Glomerular endothelial cell (primary cell): ENCODE data around the gene DSTN. TPM values are rescaled to one million over a fixed set of nuclear protein-coding genes. Genes with fewer than 3 reads are reported as not detected.

Experiments
- DNase-seq: peaks from one replicate; pipeline ENCODE4 v3.0.0-alpha.2; 2011; ENCODE audit warnings: low read depth, low spot score; ENCODE audit errors: extremely low read depth
- total RNA-seq: library from RNA; depleted of rRNA; stranded (reverse); fragments of >200 nt; gene quantifications from 2 replicates; pipeline ENCODE4 v1.2.3, GENCODE V29; 2015

The DSTN gene
- total RNA-seq, 1 donor from 2014 or later = 286 TPM

GRCh38 chr20:17579369-17580039 lies 9.6 kb downstream of the DSTN start:
- no peak for DNase-seq

GRCh38 chr20:17580895-17581294 lies 11.0 kb downstream of the DSTN start:
- no peak for DNase-seq

DNA sequence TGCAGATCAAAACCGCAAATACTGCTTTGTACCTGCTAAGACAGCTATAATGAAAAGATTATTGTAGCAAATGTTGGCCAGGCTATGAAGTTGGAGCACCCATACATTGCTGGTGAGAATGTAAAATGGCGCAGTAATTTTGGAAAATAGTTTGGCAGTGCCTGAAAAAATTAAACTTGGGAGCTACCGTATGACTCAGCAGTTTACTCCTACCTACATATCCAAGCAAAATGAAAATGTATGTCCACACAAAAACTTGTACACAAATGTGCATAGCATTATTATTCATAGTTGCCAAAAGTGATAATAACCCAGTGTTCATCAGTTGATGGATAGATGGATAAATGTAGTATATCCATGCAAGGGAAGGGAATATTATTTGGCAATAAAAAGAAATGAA lies 13.3 kb downstream of the DSTN start:
- no peak for DNase-seq

DNA sequence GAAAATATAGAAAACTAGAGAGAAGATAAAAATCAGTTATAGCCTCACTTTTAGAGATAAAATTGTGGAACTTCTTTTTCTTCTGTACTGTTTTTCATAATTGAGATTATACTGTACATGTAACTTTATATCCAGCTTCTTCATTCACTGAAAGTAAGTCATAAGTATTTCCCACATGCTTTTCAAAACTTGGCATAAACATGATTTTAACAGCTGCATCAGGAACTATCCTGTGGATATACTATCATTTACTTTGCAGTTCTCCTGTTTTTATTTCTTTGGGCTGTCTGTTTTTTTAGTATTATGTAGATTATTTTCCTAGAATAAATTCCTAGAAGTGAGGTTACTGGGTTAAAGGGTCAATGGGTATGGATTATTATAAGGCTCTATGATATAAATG lies 14.8 kb downstream of the DSTN start:
- DNase-seq = no peak

GRCh38 chr20:17586250-17586649 lies 16.4 kb downstream of the DSTN start:
- no peak for DNase-seq

GRCh38 chr20:17587148-17587547 lies 17.3 kb downstream of the DSTN start:
- no peak for DNase-seq

DNA sequence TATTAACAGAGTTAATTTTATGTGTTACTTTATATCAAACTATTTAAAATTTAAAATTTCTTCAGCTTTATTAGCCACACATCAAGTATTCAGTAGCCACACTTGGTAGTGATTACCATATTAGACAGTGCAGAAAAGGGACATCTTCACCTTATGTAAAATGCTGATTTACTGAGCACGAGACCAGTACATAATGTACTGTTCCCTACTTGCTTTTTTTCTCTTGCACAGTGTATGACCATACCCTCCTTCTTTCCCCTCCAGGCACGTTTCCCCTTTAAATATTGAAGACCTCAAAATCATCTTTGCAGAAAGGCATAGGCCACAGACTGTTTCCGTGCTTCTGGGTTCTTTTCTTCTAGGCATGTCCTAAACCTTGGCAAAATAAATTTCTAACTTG lies 17.9 kb downstream of the DSTN start:
- no peak for DNase-seq

- no peak for DNase-seq
These were observed 19.4 kb downstream of the DSTN start for GRCh38 chr20:17589161-17589834.

- no peak for DNase-seq
These were observed 20.4 kb downstream of the DSTN start for GRCh38 chr20:17590245-17590644.

DNA sequence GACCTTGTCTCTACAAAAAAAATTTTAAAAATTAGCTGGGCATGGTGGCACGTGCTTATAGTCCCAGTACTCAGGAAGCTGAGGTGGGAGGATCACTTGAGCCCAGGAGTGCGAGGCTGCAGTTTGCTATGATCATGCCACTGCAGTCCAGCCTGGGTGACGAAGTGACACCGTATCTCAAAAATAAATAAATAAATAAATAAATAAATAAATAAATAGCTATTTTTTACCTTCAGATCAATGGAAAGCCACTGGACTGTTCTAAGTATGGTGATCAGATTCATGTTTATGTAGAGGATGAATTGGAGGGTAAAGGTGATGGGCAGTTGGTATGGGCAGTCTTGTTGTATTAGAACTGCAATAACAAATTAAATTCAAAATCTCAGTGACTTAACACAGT lies 24.0 kb downstream of the DSTN start:
- DNase-seq = no peak

- DNase-seq = no peak
These were observed 24.6 kb downstream of the DSTN start for GRCh38 chr20:17594443-17594842.

DNA sequence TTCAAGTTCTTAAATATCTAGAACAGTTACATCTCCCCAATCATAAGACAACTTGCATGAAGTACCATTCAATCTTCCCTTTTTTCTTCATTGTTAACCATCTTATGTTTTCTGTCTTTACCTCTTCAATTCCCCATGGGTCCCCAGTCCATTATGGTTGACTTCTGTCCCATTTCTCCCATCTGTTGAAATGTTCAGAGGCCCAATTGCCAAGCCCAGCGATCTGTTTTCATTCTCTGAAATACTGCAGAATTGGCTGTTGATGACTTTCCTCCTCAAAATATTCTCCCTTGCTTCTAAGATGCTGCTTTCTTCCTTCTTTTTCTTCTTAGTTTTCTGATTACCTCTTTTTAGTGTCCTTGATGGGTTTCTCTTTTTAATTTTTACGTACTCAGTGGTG lies 26.0 kb downstream of the DSTN start:
- DNase-seq = no peak

DNA sequence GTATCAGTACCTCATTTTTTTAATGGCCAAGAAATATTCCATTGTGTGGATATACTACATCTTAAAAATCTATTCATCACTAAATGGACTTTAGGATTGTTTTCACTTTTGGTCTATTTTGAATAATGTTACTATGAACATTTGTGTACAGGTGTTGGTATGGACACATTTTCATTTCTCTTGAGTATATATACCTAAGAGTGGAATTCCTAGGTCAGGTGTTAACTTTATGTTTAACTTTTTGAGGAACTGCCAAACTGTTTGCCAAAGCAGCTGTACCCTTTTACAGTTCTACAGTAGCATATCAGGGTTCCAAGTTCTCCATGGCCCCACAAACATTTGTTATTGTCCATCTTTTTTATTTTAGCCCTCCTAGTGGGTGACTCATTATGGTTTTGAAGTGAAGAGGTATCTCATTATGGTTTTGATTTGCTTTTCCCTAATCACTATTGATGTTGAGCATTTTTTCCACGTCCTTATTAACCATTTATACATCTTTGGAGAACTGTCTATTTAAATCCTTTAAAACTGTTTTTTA lies 28.2 kb downstream of the DSTN start:
- DNase-seq = no peak

- no peak for DNase-seq
These were observed 32.1 kb downstream of the DSTN start for GRCh38 chr20:17601957-17602356.

DNA sequence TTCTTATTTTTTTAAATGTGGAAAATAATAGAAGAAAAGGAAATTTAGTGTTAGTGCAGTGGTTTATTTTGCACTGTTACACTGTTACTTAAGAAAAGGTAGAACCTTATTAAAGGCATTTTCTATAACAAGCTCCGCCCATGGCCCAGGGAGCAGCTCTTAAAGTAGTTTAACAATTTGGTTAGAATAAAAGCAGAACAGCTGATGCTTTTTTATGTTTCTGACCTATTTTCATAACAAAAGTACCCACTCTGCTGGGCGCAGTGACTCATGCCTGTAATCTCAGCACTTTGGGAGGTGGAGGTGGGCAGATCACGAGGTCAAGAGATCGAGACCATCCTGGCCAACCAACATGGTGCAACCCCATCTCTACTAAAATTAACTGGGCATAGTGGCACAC lies 32.6 kb downstream of the DSTN start:
- no peak for DNase-seq

DNA sequence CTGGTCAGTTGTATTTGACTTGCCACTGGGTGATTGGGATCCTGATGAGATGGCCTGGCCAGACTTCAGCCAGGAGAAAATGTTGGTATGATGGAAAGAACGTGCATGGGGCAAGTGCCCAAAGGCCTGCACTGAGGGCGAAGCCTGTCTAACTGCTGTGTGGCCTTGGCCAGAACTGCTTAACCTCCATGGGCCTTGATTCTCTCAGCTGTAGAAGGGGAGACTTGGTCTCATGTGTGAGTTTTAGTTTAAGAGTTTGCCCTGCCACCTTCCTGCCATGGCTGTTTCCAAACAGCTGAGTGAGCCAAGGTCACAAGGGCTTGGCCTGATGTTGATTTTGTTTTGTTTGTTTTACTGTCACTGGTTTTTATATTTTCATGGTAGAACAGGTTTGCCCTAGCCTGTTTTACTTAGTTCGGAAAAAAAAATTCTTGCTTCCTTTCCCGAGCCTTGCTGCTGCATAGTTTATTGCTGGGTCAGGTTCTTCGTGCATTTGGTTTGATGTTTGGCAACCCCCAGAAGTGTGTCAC lies 35.3 kb downstream of the DSTN start:
- no peak for DNase-seq

GRCh38 chr20:17606001-17606400 lies 36.1 kb downstream of the DSTN start:
- DNase-seq = no peak

- DNase-seq = no peak
These were observed 39.0 kb downstream of the DSTN start for GRCh38 chr20:17608701-17609497.

- DNase-seq = no peak
These were observed 40.0 kb downstream of the DSTN start for GRCh38 chr20:17609811-17610377.

GRCh38 chr20:17610566-17611289 lies 40.9 kb downstream of the DSTN start:
- DNase-seq = no peak

GRCh38 chr20:17611290-17611539 lies 41.3 kb downstream of the DSTN start:
- no peak for DNase-seq
